Retina (tissue), 1 donor: ENCODE data around the gene ARNT2.

ENCODE experiments used
- DNase-seq: peaks from one replicate; pipeline ENCODE4 v3.0.0-alpha.2; 2016

Gene ARNT2

DNA sequence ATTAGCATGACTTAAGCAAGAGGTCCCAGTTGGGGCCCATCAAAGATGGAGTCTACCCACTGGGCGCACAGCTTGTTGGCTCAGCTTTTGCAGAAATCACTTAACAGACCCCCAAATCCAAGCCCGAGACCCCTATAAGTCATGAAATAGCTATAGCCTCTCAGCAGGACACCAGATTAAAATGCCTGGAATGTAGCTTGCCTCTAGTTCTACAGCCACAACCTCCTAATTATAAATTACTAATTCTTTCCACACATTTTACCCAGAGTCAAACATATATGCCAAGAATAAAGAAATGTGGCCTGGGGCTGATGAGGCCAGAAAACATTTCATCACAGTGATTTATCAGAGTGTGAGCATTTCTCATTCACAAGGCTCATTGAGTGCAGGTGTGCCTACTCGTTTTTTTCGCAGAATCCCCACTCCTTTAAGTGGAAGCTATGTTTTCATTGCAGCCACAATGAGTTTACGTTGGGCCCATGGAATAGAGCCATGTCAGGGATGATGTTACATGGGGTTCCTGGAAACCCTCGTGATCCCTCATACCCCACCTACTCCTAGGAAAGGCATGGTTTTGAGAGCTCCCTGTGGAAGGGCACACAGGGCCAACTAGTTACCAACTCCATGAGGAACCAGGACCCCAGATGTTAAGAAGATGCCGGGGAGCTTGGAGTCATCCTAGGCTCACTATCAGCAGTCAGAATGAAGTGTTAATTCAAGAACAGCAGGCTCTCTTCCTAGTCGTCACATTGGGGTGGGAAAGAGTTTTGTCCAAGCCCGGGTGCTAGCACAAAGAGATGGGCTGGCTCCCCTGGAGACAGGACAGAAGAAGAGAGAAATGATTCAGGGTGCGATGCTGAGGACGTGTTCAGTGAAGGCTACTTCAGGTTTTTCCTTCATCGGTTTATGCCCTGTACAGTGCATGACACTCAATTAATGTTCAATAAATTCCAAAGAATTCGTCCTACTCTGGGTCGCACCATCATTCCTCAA is 200.7 kb downstream of the ARNT2 start:
- DNase-seq, result no peak

DNA sequence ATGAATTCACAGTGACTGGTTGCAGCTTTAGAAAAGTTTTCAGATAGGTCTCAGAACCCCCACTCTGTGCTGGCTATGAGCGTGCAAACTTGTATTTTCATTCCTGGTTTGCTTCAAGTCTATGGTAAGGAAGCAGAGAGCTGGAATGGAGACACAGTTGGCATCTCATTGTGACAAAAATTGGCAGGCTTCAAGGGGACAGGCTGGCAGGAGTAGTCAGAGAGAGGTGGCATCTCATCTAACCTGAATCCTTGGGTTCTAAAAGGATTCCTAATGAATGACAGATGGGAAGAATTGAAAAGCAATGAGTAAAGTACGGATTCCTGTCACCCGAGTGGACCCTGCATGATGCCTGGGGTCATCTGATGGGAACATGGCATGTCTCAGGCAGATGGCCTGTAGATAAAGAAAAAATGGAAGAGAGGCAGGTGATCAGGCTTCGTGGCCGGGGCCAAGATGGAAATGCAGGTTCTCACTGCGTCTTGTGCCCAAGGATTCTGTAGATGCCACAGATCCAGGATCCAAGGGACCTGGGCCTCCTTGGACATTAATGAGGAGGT is 201.5 kb downstream of the ARNT2 start:
- no peak for DNase-seq

DNA sequence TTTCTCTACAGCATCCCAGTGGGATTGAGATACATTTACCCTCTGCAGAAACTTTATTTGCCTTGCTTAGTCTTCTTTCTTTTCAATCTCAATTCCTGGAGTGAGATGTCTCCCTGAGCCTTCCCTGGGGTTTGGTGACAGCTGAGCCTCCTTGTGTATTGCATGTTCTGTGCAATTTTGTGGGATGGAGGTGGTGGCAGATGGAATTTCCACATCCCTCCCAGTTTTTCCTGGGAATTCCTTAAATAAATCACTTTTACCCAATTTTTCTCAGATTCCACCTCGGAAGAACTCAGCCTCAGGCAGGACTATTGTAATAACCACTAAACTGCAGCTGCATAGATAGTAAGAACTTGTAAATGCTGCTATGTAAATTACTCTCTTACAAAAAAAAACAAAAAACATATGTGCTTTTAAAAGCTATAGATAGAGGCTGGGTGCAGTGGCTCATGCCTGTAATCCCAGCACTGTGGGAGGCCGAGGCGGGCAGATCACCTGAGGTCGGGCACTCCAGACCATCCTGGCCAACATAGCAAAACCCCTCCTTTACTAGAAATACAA is 202.4 kb downstream of the ARNT2 start:
- DNase-seq, result no peak

DNA sequence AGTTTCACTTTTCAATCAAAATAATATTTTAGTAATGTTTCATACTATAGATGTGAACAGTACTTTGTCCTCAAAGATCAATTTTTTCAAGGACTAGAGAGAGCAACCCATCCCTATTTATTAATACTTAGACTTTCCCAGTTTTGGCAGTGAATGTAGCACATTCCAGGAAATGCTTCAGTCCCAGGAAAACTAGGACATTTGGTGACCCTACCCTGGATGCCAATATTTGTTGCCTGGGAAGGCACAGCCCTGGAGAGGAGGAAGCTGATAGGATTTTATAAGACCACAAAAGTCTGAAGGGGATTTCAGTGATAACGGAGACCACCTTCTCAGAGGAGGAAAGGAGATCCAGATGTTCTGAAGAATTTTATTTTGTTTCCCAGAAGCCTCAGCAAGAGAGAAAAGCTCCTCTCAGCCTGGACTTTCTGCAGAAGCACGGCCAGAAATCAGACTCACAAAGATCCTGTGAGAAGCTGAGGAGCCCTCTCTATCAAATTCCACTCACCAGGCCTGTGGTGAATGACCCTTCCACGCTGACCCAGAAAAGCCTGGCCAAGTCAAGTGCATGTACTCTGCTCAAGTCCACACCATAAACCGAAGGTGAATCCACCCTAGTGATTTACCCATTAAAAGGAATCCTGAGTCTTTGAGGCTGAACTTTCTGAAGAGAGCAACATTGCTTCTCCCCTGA is 203.3 kb downstream of the ARNT2 start:
- DNase-seq, result no peak

DNA sequence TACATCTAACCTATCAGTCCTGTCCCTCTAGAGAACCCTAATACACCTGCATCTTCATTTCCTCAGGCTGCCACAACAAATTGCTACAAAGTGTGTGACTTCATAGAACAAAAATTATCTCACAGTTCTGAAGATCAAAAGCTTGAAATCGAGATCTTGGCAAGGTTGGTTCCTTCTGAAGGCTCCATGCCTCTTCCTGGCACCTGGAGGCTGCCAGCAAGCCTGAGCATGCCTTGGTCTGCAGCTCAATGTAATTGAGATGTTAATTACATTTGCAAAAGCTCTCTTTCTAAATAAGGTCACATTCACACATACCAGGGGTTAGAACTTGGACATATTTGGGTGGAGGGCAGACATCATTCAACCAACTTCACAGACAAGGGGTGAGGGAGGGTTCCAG is 204.5 kb downstream of the ARNT2 start:
- DNase-seq, result no peak

DNA sequence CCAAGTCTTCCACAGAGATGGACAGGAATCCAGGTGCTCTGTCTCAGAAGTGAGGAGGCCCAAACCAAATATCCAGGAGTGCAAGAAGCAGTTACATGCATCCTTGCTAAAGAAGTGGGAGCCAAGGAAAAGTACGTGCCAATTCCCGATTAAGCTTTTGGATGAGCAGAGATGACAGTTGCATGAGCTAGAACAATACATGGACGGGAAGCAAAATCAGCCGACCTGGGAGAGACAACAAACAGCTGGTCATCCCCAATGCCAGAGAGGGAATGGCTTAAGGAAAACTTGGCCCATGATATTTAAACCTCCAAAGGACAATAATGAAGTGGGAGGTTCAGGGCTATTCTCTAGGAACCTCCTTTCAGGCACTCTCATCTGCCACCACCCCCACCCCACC is 204.9 kb downstream of the ARNT2 start:
- no peak for DNase-seq

DNA sequence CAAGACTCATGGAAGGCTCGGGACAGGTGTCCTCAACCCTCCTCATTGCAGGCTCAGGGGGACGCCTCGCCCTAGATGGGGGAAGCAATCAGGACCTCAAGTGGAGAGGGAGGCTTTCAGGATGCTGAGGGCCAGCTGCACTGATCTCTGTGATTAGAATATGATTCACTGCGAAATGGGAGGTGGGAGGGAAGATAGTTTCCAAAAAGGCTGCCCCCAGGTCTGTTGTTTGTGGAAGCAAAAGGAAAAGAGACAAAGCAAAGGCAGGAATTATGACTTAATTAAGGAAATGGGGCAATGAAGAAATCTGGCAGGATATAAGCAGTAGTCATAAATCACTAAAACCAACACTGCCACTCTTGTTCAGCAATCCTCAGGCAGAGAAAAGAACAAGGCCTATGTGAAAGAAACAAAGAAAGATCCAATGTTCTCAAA is 205.3 kb downstream of the ARNT2 start:
- no peak for DNase-seq

DNA sequence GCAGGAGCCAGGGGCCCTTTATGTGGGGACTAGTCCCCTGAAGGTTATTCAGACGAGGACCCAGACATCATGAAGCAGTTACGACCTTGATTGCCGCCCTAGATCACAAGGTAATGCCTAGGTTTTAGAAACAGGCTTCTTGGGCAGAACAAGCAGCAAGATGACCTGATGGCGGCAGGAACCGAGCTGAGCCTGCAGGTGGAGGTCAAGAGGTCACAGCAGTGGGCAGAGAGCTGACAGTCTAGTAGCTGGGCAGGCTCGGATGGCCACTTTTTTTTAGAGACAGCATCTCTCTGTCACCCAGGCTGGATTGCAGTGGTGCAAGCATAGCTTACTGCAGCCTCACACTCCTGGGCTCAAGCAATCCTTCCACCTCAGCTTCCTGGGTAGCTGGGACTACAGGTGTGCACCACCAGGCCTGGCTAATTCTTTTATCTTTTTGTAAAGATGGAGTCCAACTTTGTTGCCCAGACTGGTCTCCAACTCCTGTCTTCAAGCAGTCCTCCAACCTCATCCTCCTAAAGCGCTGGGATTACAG is 207.4 kb downstream of the ARNT2 start:
- DNase-seq, result peak; percentile 9

DNA sequence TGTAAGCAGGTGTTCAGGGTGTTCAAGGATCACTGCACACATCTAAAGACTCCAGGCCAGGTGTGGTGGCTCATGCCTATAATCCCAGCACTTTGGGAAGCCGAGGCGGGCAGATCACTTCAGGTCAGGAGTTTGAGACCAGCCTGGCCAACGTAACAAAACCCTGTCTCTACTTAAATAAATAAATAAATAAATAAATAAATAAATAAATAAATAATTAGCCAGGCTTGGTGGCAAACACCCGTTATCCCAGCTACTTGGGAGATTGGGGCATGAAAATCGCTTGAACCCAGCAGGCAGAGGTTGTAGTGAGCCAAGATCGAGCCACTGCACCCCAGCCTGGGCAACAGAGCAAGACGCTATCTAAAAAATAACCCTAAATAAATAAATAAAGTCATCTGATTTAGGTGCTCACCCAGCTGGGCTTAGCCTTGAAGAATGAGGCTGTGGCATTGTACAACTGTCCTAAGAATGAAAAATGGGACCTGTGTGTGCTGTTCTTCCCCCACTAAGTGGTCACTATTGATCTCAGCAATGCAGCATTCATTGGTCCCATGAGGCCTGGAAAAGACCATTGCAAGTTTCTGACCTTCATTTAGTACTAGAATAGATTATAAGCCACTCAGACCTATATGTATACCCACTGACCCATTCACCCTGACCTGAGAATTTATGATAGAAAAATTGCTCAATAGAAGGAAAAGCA is 208.1 kb downstream of the ARNT2 start:
- no peak for DNase-seq

DNA sequence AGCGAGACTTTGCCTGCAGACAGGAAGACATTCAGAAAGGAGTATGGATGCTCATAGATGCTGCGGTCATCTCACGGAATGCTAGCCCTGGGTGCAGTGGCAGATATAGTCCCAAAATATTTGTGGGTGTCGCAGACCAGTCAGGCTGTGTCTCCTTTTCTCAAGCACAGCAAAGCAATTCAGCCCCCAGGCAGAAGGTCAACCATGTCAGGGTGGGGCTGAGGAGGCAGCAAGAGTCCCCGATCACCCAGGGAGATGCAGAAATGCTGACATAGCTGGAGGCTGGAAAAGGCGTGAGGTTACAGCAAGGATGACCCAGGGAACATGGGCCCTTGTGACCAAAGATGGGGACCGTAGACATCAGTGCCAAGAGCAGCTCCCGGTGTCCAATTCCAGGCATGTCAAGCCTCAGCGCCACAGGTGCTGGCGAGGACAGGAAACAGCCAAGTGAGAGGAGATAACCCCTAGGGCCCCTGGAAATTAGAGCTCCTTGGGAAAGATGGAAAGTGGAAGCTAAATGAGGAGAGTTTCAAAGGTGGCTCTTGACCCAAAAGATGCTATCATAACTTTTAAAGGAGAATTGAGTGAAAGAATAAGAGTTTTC is 209.7 kb downstream of the ARNT2 start:
- DNase-seq, result no peak

DNA sequence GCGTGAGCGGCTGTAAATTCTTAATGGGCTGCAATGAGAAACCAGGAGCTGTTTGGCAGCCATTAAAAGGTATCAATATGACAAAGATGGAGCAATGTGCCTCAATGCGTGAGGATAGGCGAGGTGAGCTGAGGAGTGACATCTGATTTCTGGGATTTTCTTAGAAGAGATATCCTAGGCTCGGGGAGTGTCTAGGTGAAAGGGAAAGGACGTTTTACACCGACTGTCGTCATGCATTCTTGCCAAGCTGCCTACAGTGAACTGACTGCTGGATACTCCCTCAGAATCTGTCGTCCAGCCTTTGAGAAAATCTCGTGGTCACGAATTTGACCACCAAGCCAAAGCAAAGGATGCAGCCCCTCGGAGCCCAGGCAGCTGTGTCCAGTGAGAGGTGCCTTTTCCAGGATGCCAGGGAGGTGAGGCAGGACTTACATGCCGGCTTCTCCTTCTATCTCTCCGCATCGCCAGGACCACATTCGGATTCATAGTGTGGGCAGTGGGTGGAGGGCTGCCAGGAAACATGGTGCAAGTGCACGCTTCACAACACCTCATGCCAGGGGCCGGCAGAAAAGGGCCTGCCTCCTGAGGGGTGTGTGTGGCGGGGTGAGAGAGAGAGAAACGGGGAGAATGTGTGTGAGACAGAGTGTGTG is 210.7 kb downstream of the ARNT2 start:
- DNase-seq, result no peak

DNA sequence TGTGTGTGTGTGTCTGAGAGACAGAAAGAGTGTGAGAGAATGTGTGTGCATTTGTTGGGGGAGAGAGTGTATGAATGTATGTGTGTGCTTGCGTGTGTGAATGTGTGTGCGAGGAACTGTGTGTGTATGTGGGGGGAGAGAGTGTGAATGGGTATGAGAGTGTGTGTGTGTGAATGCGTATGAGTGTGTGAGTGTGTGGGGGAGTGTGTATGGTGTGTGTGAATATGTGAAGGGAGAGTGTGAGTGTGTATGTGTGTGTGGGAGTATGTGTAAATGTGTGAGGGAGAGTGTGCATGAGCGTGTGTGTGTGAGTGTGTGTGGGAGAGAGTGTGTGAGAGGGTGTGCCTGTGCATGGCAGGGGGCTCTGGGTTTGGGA is 211.2 kb downstream of the ARNT2 start:
- no peak for DNase-seq

DNA sequence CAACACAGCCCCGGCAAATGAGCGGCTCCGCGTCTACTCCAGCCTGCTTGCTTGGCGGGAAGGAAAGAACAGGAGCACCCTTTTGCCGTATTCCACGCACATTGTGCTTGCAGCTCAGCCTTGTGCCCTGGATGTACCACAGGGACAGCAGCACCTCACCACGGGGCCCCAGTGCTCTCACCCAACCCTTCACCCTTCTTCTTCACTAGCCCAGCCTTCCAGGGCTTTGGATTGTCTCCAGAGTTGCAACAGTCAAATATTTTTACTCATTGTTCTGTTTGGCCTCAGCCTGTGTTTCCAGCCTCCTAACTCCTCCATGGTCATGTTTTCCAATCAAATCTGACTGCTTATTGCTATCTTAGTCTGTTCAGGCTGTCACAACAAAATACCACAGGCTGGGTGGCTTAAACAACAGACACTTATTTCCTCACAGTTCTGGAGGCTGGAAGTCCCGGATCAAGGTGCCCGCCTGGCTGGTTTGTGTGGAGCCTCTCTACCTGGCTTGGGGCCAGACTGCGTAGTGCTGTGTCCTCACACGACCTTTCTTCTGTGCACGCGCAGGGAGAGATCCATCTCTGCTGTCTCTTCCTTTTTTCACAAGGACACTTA is 211.7 kb downstream of the ARNT2 start:
- no peak for DNase-seq

DNA sequence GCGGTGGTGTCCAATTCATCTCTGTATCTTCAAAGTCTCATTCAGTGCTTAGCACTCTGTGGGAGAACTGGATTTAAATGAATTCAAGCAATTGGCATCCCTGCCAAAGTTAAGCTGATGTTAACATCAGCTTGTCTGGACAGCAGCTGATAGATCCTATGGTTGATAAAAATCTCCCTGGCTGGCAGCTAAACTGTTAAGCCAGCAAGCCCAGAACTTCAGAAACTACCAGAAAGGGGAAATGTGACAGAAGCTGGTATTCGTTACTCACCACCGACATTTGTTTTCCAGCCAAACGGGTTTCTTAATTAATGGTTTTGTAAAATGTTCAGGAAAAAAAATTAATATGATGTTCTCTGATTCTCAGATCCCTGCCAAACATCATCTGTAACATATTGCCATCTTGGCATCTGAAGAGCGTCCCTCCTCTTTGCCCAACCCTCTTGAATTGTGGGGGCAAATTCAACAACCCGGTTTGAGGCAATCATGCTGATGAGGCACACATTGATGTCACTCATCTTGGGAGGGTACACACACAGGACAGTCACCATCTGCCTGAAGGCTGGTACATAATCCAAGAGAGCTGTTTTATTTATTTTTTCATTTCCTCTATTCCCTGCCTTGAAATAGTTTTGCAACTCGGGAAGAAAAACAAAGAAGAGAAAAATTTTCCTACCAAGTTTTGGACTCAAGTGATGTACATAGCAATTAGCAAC is 214.7 kb downstream of the ARNT2 start:
- no peak for DNase-seq

DNA sequence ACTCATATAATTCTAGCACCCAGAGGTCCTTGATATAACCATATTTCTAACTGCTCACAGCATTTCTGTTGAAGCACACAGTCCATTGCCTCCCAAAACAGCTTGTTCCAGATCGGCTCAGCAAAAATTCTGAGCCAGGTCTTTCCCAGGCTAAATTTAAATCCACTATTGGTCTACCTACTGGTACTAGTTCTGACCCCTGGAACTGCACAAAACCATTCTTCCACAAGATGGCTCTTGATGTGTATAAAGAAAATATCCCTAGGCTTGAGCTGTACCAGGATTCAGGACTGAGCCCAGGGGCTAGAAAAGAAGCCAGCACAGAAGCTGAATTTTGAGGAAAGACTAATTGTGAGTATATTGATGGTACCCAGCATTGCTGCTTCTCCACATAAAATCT is 215.5 kb downstream of the ARNT2 start:
- DNase-seq, result no peak

DNA sequence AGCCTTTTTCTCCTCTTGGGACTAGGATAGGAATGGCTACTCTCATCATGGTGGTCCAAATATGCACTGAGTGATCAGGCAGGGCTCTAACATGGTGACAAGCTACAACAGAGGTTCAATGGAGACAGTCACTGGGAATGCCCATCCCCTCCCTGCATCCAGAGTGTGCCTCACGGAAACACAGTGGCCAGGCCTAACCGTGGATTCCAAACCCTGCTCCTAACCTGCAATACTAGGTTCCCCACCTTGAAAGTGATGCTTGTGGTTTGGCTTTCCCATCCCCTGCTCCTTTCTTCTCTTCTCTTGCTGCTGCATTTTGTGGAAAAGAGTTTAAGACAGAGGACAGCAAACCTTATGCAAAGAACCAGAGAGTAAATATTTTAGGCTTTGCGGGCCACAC is 216.0 kb downstream of the ARNT2 start:
- DNase-seq, result no peak

DNA sequence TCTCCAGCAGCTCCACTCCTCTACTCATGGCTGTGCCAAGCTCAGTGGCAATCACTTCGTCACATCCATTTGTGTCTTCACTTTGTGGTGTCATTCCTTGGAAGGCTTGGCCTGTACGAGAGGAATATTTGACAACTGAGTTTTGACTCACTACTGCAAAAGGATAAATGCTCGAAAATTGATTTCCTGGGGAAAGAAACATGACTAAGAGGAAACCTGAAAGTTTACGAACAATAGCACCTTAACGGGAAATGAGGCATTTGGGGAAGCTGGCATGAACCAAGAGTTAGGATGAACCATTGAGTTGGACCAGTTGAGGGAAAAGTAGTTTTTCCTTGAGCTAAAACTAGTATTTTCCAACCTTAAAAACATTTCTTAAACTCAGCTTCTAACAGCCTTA is 216.7 kb downstream of the ARNT2 start:
- no peak for DNase-seq

DNA sequence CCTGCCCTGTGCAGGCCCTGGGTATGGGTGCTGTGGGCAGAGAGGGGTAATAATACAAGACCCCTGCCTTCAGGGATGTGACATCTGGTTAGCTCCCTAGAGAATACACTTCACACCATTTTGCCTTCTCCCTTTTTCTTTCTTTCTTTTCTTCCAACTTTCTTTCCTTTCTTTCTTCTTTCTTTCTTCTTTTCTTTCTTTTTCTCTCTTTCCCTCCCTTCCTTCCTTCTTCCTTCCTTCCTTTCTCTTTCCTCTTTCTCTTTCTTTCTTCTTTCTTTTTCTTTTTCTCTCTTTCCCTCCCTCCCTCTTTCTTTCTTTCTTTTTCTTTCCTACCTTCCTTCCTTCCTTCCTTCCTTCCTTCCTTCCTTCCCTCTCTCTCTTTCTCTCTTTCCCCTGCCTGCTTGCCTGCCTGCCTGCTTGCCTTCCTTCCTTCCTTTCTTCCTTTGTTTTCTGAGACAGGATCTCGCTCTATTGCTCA is 222.5 kb downstream of the ARNT2 start:
- DNase-seq, result no peak

DNA sequence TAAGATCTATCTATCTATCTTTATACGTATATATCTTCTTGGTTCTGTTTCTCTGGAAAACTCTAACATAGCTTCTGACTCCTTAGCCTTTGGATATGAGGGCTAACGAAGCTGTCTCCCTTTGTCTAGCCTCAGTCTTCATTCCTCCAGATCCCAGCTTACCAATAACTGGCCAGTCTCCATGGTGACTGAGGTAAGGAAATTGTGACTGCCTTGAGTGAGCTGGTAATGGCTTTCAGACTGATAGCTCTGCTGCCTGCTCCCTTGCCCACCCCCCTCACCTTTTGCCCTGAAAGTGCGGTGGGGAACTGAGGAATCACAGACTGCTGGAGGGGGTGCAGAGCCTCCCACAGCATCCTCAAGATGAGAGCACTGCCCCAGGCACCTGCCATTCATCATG is 225.2 kb downstream of the ARNT2 start:
- DNase-seq, result no peak

DNA sequence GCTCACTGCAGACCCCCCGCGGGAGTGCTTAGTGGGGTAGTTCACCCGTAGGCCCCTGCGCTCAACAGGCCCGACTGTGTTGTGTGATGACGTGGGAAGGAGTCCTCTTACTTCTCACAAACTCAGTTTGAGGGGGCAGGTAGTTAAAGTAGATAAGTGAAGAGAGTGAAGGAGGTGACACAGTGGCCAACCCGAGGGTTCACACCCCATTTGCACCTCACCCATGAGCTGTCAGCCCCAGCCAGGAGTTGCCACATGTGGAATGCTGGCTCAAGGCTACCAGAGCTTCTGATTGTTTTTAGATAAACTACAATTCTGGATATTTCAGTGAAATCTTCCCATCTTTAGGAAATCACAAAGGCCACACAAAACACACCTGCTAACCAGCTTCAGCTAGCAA is 226.8 kb downstream of the ARNT2 start:
- DNase-seq, result no peak
